Measurements from ENCODE around the gene POLR2I. TPM values are rescaled to one million over a fixed set of nuclear protein-coding genes. Genes with fewer than 3 reads are reported as not detected.

Gene POLR2I
- total RNA-seq, result 10 to 100 TPM; 51.2 to 56.4 TPM

DNA sequence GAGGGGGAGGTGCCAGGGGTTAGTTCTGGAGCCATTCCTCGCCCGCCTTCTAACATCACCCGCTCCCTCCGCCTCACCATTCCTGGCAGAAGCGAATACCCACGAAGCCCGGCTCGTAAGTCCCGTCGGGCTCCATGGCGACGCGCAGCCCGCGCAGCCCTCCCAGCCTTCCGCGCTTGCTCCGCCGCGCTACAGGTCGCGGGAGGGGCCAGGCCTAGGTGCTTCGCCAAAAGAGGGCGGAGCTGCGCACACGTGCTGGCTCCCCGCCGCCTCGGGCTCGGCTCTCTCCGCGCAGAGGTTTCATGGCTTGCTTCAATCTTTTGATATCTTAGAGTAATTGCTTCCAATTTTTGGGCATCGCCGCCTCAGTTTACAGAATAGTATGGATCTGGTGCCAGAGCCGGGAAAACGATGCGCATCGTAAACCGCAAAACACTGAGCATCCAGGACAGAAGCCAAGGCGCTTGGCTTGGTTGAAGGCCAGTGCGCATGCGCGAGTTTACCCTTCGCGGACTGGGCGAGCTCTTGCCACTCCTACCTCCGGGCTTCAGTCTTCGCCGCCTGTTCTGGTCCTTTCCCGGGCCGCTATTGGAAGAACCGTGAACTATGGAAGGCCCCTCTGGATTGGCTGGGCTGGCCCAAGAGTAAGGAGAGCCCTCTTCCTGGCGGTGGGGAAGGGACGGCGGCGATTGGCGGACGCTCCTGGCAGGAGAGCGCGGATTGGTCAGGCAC is at the start of gene POLR2I:
Gene POLR2I (minus strand): TSS at position 155 of the 732 bp plus-strand sequence. CDS start 19 bp downstream, at position 136.
- DNase-seq, result peak; percentile 100
- Mint-ChIP-seq H3K27ac (peak within 1 kb of the TSS; percentile 95), H3K4me3 (peak within 1 kb of the TSS; percentile 98), H3K27me3 (no peaks in the 10 kb centered on the region), H3K9me3 (no peaks in the 10 kb centered on the region), H3K4me1 (peaks cover 41% of the 10 kb centered on the region), H3K36me3 (ENCODE audit: low read depth) (peaks cover 34% of the 10 kb centered on the region)
- POLR2A ChIA-PET, result interaction anchor here (0.7 to 1.0 kb wide), 2 partner anchors 13 to 53 kb away, joined by 3 read pairs; no protein-coding TSS in a partner anchor
- CTCF ChIA-PET, result interaction anchor here (0.6 to 7.3 kb wide), 4 partner anchors 11 to 97 kb away, joined by 3 to 47 read pairs (median 6); no protein-coding TSS in a partner anchor

DNA sequence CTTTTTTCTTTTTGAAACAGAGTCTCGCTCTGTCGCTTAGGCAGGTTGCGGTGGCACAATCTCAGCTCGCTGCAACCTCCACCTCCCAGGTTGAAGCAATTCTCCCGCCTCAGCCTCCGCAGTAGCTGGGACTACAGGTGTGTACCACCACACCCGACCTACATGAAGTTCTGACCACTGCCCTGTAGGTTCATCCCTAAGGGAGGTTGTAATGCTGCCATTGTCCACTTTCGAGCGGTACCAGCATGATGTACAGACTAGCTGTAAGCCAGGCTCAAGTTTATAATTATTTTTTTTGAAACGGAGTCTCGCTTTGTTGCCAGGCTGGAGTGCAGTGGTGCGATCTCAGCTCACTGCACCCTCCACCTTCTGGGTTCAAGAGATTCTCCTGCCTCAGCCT is 49.1 kb upstream of the POLR2I start:
- Mint-ChIP-seq H3K27ac (no peak overlapping the region), H3K36me3 (ENCODE audit: low read depth) (no peaks in the 10 kb centered on the region), H3K4me3 (no peak overlapping the region), H3K9me3 (no peaks in the 10 kb centered on the region), H3K27me3 (no peaks in the 10 kb centered on the region), H3K4me1 (no peaks in the 10 kb centered on the region)
- ChIA-PET POLR2A (interaction anchor here (0.5 kb wide), 1 partner anchor 108 kb away, joined by 3 read pairs; no protein-coding TSS in a partner anchor), CTCF (interaction anchor here (1.3 to 1.8 kb wide), 2 partner anchors 36 to 37 kb away, joined by 4 read pairs; no protein-coding TSS in a partner anchor)
- no peak for DNase-seq

DNA sequence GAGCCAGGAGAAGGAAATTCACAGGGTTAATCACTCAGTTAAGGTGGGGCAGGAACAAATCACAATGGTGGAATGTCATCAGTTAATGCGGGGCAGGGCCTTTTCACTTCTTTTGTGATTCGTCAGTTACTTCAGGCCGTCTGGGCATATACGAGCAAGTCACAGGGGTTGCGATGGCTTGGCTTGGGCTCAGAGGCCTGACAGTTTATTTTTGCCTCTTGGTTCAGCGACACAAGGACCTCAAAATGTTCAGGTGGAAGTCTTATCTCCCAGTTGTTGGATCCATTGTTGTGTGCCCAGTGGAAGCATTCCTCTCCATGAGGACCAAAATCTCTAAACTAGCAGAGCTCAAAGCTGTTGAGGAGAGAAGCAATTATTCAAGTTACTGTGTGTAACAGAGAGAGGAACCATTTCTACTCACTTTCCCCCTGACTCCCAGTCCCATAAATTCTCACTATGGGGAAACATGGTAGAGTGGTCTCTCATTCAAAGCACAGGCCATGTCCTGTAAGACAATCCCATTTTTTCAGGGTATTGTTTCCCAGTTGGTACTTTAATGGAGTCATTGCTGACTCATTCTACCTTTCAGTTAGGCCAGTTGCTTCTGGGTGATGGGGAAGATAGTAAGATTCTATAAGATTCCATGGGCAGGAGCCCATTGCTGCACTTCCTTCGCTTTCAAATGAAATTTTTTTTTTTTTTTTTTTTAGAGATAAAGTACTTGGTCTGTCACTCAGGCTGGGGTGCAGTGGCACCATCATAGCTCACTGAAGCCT is 46.3 kb upstream of the POLR2I start:
- Mint-ChIP-seq H3K4me1 (no peaks in the 10 kb centered on the region), H3K27me3 (no peaks in the 10 kb centered on the region), H3K36me3 (ENCODE audit: low read depth) (no peaks in the 10 kb centered on the region), H3K9me3 (no peaks in the 10 kb centered on the region), H3K27ac (peak overlapping the region; percentile 19), H3K4me3 (no peak overlapping the region)
- no peak for DNase-seq
- ChIA-PET CTCF (no interaction called here), POLR2A (no interaction called here)

DNA sequence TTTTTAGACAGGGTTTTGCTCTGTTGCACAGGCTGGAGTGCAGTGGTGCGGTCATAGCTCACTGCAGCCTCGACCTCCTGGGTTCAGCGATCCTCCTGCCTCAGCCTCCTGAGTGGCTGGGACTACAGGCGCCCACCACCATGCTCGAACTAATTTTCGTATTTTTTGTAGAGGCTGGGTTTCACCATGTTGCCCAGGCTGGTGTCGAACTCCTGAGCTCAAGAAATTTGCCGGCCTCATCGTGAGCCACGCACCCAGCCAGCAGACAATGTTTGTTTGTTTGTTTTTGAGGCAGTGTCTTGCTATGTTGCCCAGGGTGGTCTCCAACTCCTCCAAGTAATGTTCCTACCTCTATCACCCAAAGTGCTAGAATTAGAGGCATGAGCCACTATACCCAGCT is 38.5 kb upstream of the POLR2I start:
- ChIA-PET POLR2A (no interaction called here), CTCF (interaction anchor here (0.6 to 1.2 kb wide), 5 partner anchors 13 to 37 kb away, joined by 3 to 5 read pairs (median 3); partner anchors contain the start of gene CAPNS1)
- Mint-ChIP-seq H3K36me3 (ENCODE audit: low read depth) (peaks cover 26% of the 10 kb centered on the region), H3K27ac (no peak overlapping the region), H3K4me3 (no peak overlapping the region), H3K9me3 (no peaks in the 10 kb centered on the region), H3K27me3 (no peaks in the 10 kb centered on the region), H3K4me1 (peaks cover 4% of the 10 kb centered on the region)
- no peak for DNase-seq

DNA sequence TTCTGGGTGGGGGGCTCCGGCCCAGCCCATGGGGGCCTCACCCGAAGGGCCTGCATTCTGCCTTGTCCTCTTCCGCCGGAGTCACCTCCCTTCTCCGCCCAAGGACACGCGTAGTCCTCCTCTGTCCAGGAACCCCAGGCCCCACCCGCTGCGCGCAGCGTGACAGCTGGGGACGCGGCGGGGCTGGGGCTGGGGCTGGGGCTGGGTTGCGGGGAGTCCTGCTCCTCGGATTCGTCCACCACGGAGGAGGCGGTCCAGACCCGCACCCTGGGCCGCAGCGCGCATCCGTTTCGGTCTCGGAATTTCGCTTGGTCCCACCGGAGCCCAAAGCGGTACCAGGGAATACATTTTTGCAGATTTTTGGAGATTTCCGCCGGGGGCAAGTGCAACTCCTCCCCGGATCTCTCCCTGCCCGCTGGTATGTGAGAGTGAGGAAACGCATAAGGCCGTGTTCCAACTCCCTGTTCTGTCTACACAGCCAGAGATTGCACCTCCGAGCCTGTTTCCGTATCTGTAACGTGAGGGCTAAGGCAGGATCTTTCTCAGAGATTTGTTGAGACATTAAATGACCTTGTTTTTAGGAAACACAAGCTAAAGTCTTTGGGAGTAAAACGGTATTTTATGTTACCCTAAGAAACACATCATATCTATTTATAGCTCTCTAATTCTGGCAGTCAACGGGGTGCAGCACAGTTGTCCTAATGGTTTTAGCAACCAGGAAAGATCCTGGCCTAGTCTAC is 37.8 kb upstream of the POLR2I start, which contains the start of gene COX7A1:
Gene COX7A1 (minus strand): TSS at position 96 of the 740 bp plus-strand sequence. CDS start 40 bp downstream, at position 56.
- ChIA-PET CTCF (interaction anchor here (0.6 to 1.2 kb wide), 5 partner anchors 13 to 36 kb away, joined by 3 to 5 read pairs (median 3); partner anchors contain the start of gene CAPNS1), POLR2A (no interaction called here)
- Mint-ChIP-seq H3K27ac (no peak within 1 kb of the TSS), H3K4me3 (no peak within 1 kb of the TSS), H3K9me3 (no peaks in the 10 kb centered on the region), H3K36me3 (ENCODE audit: low read depth) (peaks cover 29% of the 10 kb centered on the region), H3K27me3 (no peaks in the 10 kb centered on the region), H3K4me1 (peaks cover 4% of the 10 kb centered on the region)
- DNase-seq, result no peak

DNA sequence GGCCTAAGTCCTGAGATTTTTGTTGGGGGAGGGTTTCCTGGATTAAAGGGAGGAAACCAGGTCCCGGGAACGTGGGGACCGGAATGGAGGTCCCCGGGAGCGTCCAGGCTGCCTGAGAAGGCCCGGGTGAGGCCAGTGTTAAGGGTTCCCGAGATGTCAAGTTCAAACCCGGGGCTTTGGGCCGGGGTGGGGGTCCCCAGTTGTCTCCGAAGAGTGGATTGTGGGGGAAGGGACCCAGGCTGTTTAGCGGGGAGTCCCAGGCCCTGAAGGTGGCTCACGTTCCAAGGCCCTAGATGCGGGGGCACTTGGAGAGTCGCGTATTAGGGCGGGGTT is 37.3 kb upstream of the POLR2I start:
- POLR2A ChIA-PET, result no interaction called here
- Mint-ChIP-seq H3K9me3 (no peaks in the 10 kb centered on the region), H3K4me1 (peaks cover 6% of the 10 kb centered on the region), H3K27ac (no peak overlapping the region), H3K36me3 (ENCODE audit: low read depth) (peaks cover 32% of the 10 kb centered on the region), H3K4me3 (no peak overlapping the region), H3K27me3 (no peaks in the 10 kb centered on the region)
- no peak for DNase-seq
- CTCF ChIA-PET, result no interaction called here

DNA sequence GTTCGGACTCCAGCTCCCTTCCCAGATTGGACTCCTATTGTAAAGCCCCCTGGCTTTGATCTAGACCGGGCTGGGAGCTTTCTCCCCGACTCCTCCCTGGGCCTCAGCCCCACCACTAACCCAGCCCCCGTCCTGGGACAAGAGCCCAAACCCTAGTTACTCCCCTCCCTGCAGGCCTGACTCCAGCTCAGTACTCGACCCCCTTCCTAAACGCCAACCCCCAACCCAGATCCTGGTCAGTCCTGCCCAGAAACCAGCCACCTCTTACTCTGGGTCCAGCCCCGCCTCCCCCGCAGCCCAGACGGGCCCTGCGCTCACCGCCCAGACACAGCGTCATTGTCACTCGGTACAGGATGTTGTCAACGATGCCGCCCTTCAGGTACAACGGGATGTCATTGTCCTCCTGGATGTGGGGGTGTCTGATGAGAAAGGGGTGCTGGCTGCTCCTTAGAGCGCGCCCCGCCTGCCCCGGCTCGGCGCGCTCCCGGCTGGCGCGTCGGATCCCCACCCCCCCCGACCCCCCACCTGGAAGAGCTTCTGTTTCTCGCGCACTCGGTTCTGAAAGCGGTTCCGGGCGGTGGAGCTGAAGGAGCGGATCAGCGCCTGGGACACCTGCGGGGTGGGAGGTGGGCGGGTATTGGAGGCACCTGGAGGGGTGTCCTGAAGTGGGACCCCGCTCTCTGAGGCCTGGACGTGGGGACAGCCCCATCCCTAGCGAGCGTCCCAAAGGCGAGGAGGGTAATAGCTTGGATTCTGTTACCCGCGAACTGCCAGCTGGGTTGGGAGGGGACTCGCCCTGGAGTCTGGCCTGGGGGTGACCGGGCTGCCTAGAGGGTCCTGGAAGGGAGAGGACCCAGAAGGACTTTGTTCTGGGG is 36.7 kb upstream of the POLR2I start:
- H3K27me3 Mint-ChIP-seq, result no peaks in the 10 kb centered on the region
- peaks cover 37% of the 10 kb centered on the region for H3K36me3 Mint-ChIP-seq (ENCODE audit: low read depth)
- peaks cover 7% of the 10 kb centered on the region for H3K4me1 Mint-ChIP-seq
- no peaks in the 10 kb centered on the region for H3K9me3 Mint-ChIP-seq
- CTCF ChIA-PET, result interaction anchor here (0.5 to 0.9 kb wide), 2 partner anchors 18 to 25 kb away, joined by 3 to 4 read pairs; no protein-coding TSS in a partner anchor
- no peak for DNase-seq
- H3K4me3 Mint-ChIP-seq, result no peak overlapping the region
- POLR2A ChIA-PET, result no interaction called here
- no peak overlapping the region for H3K27ac Mint-ChIP-seq

DNA sequence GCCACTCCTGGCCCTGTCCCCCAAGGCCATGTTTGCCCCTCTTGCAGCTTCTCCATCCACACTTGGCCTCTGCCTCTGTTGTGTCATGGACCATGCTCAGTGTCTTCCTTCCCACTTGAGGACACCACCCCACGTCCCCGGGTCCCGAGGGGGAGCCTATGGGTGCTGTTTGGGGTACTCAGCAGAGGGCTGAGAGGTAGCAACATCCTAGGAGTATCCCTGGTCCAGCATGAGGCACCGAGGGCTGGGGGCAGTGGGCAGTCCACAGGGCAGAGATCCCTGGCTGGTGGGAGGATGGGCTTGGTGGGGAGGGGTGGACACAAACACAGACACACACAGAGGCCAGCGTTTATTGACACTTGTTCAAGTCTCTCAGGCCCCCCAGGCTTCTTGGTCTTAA is 35.9 kb upstream of the POLR2I start:
- ChIA-PET POLR2A (no interaction called here), CTCF (interaction anchor here (0.9 kb wide), 1 partner anchor 19 kb away, joined by 3 read pairs; no protein-coding TSS in a partner anchor)
- no peaks in the 10 kb centered on the region for H3K9me3 Mint-ChIP-seq
- H3K4me3 Mint-ChIP-seq, result no peak overlapping the region
- peaks cover 9% of the 10 kb centered on the region for H3K4me1 Mint-ChIP-seq
- peaks cover 43% of the 10 kb centered on the region for H3K36me3 Mint-ChIP-seq (ENCODE audit: low read depth)
- H3K27me3 Mint-ChIP-seq, result no peaks in the 10 kb centered on the region
- H3K27ac Mint-ChIP-seq, result no peak overlapping the region
- DNase-seq, result no peak

DNA sequence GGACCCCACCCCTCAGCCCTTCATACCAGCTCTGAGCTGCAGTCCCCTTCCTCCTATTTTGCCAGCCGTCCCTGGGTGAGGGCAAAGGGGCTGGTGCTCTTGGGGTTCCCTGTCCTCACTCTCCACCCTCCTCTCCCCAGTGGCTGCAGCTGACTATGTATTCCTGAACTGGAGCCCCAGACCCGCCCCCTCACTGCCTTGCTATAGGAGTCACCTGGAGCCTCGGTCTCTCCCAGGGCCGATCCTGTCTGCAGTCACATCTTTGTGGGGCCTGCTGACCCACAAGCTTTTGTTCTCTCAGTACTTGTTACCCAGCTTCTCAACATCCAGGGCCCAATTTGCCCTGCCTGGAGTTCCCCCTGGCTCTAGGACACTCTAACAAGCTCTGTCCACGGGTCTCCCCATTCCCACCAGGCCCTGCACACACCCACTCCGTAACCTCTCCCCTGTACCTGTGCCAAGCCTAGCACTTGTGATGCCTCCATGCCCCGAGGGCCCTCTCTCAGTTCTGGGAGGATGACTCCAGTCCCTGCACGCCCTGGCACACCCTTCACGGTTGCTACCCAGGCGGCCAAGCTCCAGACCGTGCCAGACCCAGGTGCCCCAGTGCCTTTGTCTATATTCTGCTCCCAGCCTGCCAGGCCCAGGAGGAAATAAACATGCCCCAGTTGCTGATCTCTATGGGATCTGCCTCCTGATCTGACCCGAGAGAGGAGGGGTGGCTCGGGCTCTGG is 35.2 kb upstream of the POLR2I start:
- DNase-seq, result no peak
- Mint-ChIP-seq H3K4me1 (peaks cover 9% of the 10 kb centered on the region), H3K27ac (peak overlapping the region; percentile 51), H3K36me3 (ENCODE audit: low read depth) (peaks cover 46% of the 10 kb centered on the region), H3K27me3 (no peaks in the 10 kb centered on the region), H3K9me3 (no peaks in the 10 kb centered on the region), H3K4me3 (no peak overlapping the region)
- CTCF ChIA-PET, result interaction anchor here (0.5 to 0.9 kb wide), 3 partner anchors 16 to 65 kb away, joined by 3 read pairs; no protein-coding TSS in a partner anchor
- POLR2A ChIA-PET, result no interaction called here

DNA sequence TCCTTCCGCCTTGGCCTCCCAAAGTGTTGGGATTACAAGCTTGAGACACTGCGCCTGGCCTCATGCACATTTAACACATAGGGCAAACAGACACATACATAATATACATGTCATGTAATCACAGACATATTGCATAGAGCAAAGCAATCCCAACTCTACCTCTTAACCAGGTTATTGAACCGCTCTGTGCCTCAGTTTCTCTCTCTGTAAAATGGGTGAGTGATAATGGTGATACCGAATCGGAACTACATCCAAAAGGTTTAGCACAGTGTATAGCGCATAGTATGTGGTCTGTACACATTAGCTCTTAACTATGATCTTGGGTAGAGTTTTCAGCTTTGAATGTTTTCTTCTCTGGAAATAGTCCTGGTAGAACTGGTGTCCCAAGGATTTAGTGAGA is 29.9 kb upstream of the POLR2I start:
- peaks cover 61% of the 10 kb centered on the region for H3K36me3 Mint-ChIP-seq (ENCODE audit: low read depth)
- POLR2A ChIA-PET, result no interaction called here

DNA sequence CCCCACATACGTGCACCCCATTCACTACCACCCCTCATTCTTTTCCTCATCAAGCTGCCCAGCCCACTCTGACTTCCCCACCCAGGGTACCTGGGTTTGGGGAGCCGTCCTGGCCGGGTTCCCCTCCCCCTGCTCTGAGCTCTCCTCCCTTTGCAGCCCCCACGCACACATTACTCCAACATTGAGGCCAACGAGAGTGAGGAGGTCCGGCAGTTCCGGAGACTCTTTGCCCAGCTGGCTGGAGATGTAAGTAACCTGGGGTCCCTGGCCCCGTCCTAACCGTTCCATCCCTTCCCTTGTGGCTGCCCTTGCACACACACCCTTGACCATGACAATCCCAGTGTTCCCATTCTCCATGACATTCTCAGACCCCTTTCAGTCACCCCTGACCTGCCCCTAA is 27.8 kb upstream of the POLR2I start:
- H3K4me3 Mint-ChIP-seq, result no peak overlapping the region
- no peaks in the 10 kb centered on the region for H3K27me3 Mint-ChIP-seq
- H3K4me1 Mint-ChIP-seq, result peaks cover 25% of the 10 kb centered on the region
- peaks cover 46% of the 10 kb centered on the region for H3K36me3 Mint-ChIP-seq (ENCODE audit: low read depth)
- DNase-seq, result no peak
- ChIA-PET POLR2A (no interaction called here), CTCF (interaction anchor here (1.1 kb wide), 1 partner anchor 15 kb away, joined by 3 read pairs; no protein-coding TSS in a partner anchor)
- H3K9me3 Mint-ChIP-seq, result no peaks in the 10 kb centered on the region
- H3K27ac Mint-ChIP-seq, result peak overlapping the region; percentile 36

More for the DNA sequence above, 29.9 kb upstream of the POLR2I start:
- CTCF ChIA-PET, result interaction anchor here (0.6 to 1.0 kb wide), 3 partner anchors 17 to 55 kb away, joined by 3 to 7 read pairs (median 4); no protein-coding TSS in a partner anchor
- H3K27me3 Mint-ChIP-seq, result no peaks in the 10 kb centered on the region
- H3K4me3 Mint-ChIP-seq, result no peak overlapping the region
- no peak overlapping the region for H3K27ac Mint-ChIP-seq
- peaks cover 22% of the 10 kb centered on the region for H3K4me1 Mint-ChIP-seq
- no peaks in the 10 kb centered on the region for H3K9me3 Mint-ChIP-seq
- no peak for DNase-seq
